Measurements from ENCODE around the gene WDR33.

The WDR33 gene

GRCh38 chr2:127674241-127675209, 136.4 kb downstream of the WDR33 start:
- no peak for DNase-seq
- no peaks in the 10 kb centered on the region for H3K36me3 ChIP-seq
- no peak overlapping the region for H3K27ac ChIP-seq
- no peak overlapping the region for H3K4me3 ChIP-seq (ENCODE audit: low read depth, low read length)
- no peaks in the 10 kb centered on the region for H3K27me3 ChIP-seq (ENCODE audit: insufficient read depth, low read depth, severe bottlenecking)
- no peak for TF ChIP-seq CTCF (IDR thresholded peaks at IDR 0.05; ENCODE audit: low read depth, low read length)
- no peaks in the 10 kb centered on the region for H3K9me3 ChIP-seq (ENCODE audit: severe bottlenecking)

DNA sequence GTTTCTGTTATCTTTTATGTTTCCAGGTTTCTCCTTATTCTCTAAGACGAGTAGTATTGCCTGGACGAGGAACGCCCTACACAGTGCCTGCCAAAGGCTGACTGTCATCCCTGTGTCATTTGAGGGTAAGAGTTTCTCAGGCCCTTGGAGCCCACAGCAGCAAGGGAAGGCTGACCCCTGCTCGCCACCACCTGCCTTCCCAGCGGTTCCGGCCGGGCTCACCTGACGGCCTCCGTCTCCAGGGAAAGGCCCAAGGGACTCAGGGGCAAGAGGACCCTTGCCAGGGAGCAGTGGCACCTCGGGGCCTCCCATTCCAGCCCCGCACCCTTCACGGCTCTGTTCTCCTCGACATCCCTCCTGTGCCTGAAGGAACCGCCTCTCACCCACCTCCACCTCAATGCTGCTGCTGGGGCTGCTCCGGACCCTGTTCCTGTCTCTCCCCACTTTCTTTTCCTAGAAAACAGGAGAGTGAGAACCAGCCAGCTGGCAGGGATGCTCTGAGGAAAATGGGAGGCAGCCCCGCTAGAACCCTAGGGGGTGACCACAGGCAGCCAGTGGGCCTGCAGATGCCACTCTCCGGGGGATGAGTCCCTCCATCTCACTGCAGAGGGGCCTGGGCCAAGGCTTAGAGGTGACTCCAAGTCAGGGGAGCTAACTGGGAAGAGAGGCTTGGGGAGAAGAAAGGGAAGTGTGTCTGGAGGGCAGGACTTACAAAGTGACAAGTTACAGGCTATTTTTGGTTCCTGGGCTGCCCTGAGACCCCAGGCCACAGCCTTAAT, 137.5 kb downstream of the WDR33 start:
- no peak overlapping the region for H3K4me3 ChIP-seq (ENCODE audit: low read depth, low read length)

DNA sequence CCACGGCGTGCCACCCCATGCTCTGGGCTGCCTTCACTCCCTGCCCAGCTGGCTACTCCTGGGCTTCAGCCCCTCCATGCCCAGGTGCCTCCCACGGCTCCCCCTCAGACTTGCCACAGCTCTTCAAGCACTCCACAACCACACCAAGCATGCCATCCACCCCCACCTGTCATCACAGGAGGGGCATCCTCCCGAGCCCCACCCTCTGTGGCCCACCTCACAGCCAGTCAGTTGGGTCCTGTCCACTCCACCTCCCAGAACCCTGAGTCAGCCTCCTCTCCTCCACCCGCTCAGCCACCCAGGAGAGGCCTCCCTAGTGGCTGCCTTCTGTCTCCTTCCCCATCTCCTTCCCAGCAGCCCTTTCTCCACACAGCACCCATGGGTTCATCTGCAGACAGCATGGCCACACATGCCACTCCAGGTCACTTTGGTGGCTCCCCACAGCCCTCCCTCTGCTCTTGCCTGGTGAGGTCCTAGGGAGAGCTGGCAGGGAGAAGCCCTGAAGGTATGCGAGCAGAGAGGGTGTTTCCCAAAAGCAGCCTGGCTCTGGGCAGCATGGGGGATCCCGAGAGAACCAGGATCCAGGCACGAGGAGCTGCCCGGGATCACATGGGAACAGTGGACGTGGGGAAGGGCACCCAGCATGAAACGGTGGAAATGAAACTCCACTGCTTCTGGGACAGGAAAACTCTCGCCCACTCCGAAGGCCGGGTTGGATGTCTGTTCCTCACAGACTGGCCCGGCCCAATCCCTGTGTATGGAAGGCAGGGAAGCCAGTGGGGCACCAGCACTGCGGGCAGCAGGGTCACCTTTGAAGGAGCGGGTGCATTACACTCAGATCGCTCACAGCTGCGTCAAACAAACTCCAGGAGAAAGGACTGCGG, 138.4 kb downstream of the WDR33 start:
- Histone ChIP-seq H3K4me3 (ENCODE audit: low read depth, low read length) (no peak overlapping the region), H3K27ac (no peak overlapping the region), H3K27me3 (ENCODE audit: insufficient read depth, low read depth, severe bottlenecking) (no peaks in the 10 kb centered on the region), H3K36me3 (no peaks in the 10 kb centered on the region), H3K9me3 (ENCODE audit: severe bottlenecking) (no peaks in the 10 kb centered on the region)
- TF ChIP-seq CTCF (IDR thresholded peaks at IDR 0.05; ENCODE audit: low read depth, low read length) = no peak
- DNase-seq = no peak

More for the DNA sequence above, 137.5 kb downstream of the WDR33 start:
- no peak for TF ChIP-seq CTCF (IDR thresholded peaks at IDR 0.05; ENCODE audit: low read depth, low read length)
- no peak for DNase-seq
- Histone ChIP-seq H3K36me3 (no peaks in the 10 kb centered on the region), H3K9me3 (ENCODE audit: severe bottlenecking) (no peaks in the 10 kb centered on the region), H3K27ac (no peak overlapping the region), H3K27me3 (ENCODE audit: insufficient read depth, low read depth, severe bottlenecking) (no peaks in the 10 kb centered on the region)

DNA sequence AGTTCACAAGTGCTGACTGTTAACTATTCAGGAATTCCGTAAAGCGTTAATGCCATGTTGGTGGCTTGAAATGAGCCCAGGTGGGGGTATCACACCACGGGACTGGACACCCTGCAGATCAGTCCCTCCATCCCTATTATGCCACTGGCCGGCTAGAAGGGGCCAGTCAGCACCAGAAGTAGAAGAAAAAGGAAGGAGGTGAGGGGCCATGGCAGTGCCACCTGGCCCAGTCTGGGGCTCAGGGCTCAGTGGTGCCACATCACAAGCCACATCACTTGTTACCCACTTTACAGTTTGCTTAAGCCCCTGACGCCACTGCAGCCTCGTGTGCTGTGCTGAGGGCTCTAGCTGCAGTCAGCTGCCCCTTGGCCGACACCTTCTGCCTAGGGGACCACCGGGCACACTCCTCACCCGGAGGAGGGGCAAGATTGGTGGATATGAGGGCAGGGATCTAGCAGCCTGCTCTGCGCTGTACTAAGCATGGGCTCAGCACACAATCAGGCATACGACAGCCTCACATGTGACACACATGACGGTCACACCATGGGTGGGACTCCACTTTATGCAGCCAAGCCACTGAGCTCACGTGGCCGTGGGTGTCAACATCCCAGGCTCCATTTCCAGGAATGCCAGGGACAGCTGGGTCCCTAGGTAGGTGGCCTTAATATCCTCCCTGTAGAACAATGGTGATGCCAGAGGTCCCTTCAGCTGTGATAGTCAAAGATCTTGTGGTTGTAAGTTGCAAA, 139.2 kb downstream of the WDR33 start:
- TF ChIP-seq CTCF (IDR thresholded peaks at IDR 0.05; ENCODE audit: low read depth, low read length) = no peak
- H3K4me3 ChIP-seq (ENCODE audit: low read depth, low read length) = no peak overlapping the region
- H3K27ac ChIP-seq = no peak overlapping the region
- H3K27me3 ChIP-seq (ENCODE audit: insufficient read depth, low read depth, severe bottlenecking) = no peaks in the 10 kb centered on the region
- no peaks in the 10 kb centered on the region for H3K36me3 ChIP-seq
- DNase-seq = no peak
- no peaks in the 10 kb centered on the region for H3K9me3 ChIP-seq (ENCODE audit: severe bottlenecking)

DNA sequence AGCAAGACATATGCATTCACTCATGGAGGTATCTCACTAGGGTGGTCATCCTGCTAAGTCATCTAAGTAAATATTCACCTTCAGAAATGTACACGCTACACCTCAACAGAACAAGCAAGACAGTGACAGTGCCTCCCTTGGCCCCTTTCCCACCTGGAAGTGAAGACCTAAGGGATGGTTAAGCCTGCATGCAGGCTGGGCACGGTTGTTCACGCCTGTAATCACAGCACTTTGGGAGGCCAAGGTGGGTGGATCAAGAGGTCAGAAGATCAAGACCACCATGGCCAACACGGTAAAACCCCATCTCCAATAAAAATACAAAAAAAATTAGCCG, 140.0 kb downstream of the WDR33 start:
- DNase-seq = no peak
- Histone ChIP-seq H3K4me3 (ENCODE audit: low read depth, low read length) (no peak overlapping the region), H3K36me3 (no peaks in the 10 kb centered on the region), H3K9me3 (ENCODE audit: severe bottlenecking) (no peaks in the 10 kb centered on the region), H3K27me3 (ENCODE audit: insufficient read depth, low read depth, severe bottlenecking) (no peaks in the 10 kb centered on the region), H3K27ac (no peak overlapping the region)
- TF ChIP-seq CTCF (IDR thresholded peaks at IDR 0.05; ENCODE audit: low read depth, low read length) = no peak
